NCI-H226 (cell line): Measurements from ENCODE around the gene CD55.

ENCODE experiments used
- DNase-seq: peaks from one replicate; pipeline ENCODE4 v3.0.0-alpha.2; 2015

CD55 gene

GRCh38 chr1:207364614-207365013 lies 43.1 kb downstream of the CD55 start:
- DNase-seq, result no peak

- DNase-seq, result no peak
These were observed 43.6 kb downstream of the CD55 start for GRCh38 chr1:207365063-207365462.

- no peak for DNase-seq
These were observed 44.5 kb downstream of the CD55 start for GRCh38 chr1:207366022-207366421.

DNA sequence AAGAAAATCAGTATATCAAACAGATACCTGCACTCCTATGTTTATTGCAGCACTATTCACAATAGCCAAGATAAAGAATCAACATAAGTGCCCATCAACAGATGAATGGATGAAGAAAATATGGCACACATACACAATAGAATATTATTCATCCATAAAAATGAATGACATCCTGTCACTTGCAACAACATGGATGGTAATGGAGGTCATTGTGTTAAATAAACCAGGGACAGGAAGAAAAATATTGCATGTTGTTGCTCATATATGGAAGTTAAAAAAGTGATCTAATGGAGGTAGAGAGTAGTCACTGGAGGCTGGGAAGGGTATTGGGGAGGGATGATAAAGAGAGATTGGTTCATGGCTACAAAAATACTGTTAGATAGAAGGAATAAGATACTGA lies 67.2 kb downstream of the CD55 start:
- no peak for DNase-seq

GRCh38 chr1:207389728-207390464 lies 68.4 kb downstream of the CD55 start:
- peak; percentile 58 for DNase-seq

- DNase-seq, result peak; percentile 90
These were observed 72.1 kb downstream of the CD55 start for GRCh38 chr1:207393610-207394009.

- DNase-seq, result no peak
These were observed 74.8 kb downstream of the CD55 start for GRCh38 chr1:207396168-207396746.

- peak; percentile 39 for DNase-seq
These were observed 76.0 kb downstream of the CD55 start for GRCh38 chr1:207397525-207397926.

GRCh38 chr1:207398986-207399385 lies 77.5 kb downstream of the CD55 start:
- DNase-seq, result no peak

DNA sequence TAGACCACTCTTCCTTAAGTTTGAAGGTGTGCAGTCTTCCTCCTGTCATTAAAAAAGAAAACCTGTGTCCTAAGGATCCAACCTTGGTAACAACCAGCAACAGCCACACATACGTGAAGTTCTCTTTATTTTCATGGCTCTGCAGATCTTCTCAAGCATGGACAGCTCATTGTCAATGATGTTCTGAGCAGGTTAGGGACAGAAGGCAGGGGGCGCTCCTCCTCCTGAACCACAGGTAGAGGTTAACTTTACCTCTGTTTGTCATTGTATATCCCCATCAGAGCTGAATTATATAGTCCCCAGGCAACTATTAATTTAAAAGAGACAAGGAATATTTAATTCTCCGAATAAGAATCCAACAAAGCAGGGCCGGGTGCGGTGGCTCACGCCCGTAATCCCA lies 80.1 kb downstream of the CD55 start:
- no peak for DNase-seq

DNA sequence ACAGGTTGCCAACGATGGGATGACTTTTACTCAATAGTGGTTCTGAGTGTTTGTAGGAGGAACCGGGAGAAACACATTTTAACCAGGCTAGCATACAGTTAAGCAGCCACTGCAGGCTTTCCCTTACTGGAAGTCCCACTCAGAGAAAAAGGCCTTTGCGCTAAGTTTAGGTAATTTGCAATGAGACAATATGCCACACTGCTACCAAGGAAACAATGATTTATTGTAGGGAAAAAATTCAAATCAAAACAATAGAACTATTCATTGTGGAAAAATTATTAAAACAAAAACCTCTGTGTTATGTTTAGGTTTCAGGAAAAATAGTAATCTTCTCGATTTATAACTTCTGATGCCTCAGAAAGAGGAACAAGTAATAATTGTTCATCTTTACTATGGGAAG lies 81.3 kb downstream of the CD55 start:
- no peak for DNase-seq

DNA sequence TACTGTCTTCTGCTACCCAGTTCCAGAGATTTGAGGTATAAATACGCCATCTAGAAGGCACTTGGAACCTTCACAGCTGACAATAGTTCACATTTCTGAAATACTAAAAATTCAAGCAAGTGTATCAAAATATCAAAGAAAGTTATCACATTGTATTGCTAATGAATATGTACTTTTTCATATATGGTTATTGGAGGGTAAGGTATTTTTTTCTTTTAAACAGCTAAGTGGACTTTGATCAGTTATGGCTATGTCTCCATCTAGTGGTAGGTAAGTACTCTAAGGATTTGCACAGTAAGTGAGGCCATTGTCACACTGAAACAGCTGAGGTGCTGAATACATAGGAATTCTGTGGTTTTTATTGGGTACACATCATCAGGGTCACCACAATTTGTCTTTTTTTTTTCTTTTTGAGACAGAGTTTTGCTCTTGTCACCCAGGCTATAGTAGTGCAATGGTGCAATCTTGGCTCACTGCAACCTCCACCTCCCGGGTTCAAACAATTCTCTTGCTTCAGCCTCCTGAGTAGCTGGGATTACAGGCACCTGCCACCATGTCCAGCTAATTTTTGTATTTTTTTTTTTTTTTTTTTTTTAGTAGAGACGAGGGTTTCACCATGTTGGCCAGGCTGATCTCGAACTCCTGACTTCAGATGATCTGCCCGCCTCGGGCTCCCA lies 83.5 kb downstream of the CD55 start:
- peak; percentile 45 for DNase-seq

DNA sequence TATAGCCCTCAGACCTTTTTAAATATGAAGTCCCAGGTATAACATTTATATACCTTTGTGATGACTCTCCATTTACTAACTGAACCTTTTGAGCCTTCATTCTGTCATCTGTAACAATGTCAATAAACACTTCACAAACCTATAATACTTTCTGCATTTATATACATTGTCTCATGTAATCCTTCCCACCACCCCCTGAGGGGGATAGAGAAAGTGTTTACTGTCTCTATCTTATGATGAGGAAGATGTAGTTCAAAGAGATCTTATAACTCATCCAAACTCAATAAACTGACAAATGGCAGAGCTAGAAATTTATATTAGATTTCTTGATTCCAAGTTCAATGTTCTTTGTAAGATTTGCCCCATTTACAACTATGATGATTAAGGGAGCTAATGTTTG lies 84.3 kb downstream of the CD55 start:
- no peak for DNase-seq

DNA sequence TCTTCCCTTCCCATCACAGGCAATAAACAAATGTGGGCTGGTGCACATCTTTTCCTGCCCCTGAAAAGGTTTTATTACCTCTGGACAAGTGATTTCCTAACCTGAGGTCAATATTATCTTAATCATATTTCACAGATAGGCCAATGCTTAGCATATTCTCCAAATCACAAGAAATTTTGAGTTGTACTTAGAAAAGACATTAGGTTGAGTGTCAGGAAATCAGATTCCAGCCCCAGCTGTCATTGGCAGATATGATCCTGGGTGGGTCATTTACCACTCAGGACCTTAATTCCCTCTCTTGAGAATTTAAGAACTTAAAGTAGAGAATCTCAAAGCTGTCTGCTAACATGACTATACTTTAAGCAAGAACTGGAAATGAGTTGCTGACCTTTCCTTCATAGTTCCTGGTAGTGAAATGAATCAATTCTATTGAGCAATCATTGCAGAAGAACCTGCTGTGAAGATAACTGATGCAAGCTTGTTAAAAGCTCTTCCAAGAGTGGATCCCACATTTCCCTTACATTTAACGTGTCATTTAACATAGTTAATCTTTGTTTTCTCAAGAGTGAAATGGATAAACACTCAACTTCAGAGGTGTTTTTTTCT lies 86.3 kb downstream of the CD55 start:
- no peak for DNase-seq
